Effector memory CD4-positive, alpha-beta T cell (primary cell): ENCODE results near the gene TOMM5.

Experiments
- DNase-seq, 3 donors: peaks; one replicate each; pipeline ENCODE4 v3.0.0-alpha.2; 2020
- H3K27ac ChIP-seq: 2 replicates; pipeline ENCODE4 v1.7.0; 2013; ENCODE audit warnings: mild to moderate bottlenecking, low read length, moderate library complexity; ENCODE audit not compliant: insufficient read depth, poor library complexity, severe bottlenecking
- H3K27me3 ChIP-seq: replicated peaks from 2 replicates; pipeline ENCODE4 v1.7.0; 2013; ENCODE audit warnings: mild to moderate bottlenecking, low read length; ENCODE audit not compliant: insufficient read depth, control insufficient read depth, poor library complexity, severe bottlenecking
- H3K36me3 ChIP-seq: 2 replicates; pipeline ENCODE4 v1.7.0; 2013; ENCODE audit warnings: mild to moderate bottlenecking, low read length, moderate library complexity; ENCODE audit not compliant: control insufficient read depth, insufficient read depth
- H3K4me1 ChIP-seq: 2 replicates; pipeline ENCODE4 v1.7.0; 2013; ENCODE audit warnings: low read length, mild to moderate bottlenecking; ENCODE audit not compliant: control insufficient read depth, insufficient read depth, poor library complexity, severe bottlenecking
- H3K4me3 ChIP-seq: 2 replicates; pipeline ENCODE4 v1.7.0; 2013; ENCODE audit warnings: low read length, low read depth, mild to moderate bottlenecking; ENCODE audit not compliant: insufficient read depth, poor library complexity, severe bottlenecking
- H3K9me3 ChIP-seq: 2 replicates; pipeline ENCODE4 v1.7.0; 2013; ENCODE audit warnings: mild to moderate bottlenecking, low read length, moderate library complexity; ENCODE audit not compliant: control insufficient read depth

TOMM5 gene

DNA sequence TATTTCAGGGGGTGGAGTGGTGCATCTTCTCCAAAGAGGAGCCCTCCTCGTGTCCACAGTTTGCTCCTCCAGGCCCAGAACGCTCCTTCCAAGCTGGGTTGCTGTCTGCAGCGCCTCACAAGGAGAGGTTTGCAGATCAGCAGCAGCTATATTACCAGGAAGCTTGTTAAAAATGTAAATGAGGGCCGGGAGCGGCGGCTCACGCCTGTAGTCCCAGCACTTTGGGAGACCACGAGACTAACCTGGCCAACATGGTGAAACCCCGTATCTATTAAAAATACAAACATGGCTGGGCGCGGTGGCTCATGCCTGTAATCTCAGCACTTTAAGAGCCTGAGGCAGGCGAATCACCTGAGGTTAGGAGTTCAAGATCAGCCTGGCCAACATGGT, 33.4 kb upstream of the TOMM5 start:
- H3K36me3 ChIP-seq, result no peaks in the 10 kb centered on the region
- no peaks in the 10 kb centered on the region for H3K27me3 ChIP-seq
- no peak for DNase-seq
- no peak overlapping the region for H3K27ac ChIP-seq
- H3K4me1 ChIP-seq, result no peaks in the 10 kb centered on the region
- no peak overlapping the region for H3K4me3 ChIP-seq
- H3K9me3 ChIP-seq, result no peaks in the 10 kb centered on the region

DNA sequence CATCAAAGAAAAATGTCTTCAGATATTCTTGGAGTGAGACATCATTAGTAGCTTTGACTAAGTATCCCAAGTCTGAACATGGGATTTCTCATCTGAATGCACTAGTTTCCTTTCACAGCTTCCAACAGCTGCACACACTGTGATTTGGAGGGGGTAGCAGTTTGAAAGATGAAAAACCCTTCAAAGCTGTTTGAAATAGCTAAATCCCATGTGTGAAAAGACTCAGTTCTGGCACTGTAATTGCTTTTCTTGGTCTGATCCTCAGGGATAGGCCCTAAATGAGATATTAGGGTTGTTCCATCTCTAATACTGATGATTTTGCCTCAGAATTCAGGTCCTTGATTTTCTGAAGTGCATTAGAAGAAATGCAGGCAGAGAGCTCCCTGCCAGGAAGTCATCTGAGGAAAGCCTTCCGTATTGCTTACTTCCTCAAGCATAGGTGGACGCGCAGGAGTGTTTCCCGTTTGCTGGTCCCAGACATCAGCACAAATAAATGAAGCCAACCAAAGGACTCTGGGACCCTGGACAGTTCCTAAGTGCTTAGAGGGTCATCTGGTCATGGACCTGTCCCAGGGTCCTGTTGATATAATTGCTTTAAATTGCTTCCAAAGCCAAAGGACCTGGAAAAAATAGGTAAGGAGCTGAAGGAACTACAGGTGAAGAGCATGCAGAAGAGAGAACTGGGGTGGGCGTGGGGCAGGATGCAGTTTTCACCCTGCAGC, 32.8 kb upstream of the TOMM5 start:
- Histone ChIP-seq H3K27ac (no peak overlapping the region), H3K36me3 (no peaks in the 10 kb centered on the region), H3K4me1 (no peaks in the 10 kb centered on the region)

DNA sequence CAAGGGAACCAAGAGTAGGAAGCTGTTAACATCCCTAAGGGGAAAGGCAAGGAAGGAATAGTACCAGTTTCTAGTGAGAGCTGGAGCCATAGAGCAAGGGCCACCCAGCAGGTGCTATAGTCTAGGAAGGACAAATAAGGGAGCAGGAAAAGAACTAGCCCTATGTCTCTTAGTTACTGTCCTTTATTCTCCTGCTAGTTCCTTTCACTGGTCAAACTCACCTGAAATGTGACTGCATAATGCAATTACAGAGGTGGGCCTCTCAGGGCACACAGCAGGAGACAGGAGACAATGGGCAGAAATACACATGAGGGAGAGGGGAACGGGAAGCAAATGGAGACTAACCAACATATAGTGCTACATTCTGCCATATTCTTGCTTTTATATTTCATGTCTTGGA, 31.7 kb upstream of the TOMM5 start:
- Histone ChIP-seq H3K4me1 (no peaks in the 10 kb centered on the region), H3K4me3 (no peak overlapping the region), H3K9me3 (no peaks in the 10 kb centered on the region), H3K36me3 (no peaks in the 10 kb centered on the region), H3K27me3 (no peaks in the 10 kb centered on the region), H3K27ac (no peak overlapping the region)
- no peak for DNase-seq

More for the DNA sequence above, 32.8 kb upstream of the TOMM5 start:
- no peaks in the 10 kb centered on the region for H3K27me3 ChIP-seq
- H3K9me3 ChIP-seq, result no peaks in the 10 kb centered on the region
- DNase-seq, result no peak
- no peak overlapping the region for H3K4me3 ChIP-seq

DNA sequence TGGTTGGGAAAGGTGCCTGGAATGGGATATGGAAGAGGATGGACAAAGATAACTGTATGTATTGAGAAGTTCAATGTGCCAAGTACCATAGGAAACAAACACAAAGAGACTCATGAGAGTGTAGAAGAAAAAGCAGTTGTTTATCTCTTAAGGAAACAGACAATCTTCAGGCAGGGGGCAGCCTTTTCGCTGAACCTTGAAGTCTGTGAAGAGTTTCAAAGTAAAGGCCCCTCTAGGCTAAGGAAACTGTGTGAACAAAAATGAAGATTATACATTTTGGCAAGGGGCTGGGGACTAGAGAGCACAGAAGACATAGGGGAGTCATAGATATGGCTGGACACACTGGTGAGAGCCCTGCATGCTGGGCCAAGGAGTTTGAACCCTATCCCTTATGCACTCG, 30.9 kb upstream of the TOMM5 start:
- Histone ChIP-seq H3K36me3 (no peaks in the 10 kb centered on the region), H3K4me1 (no peaks in the 10 kb centered on the region), H3K4me3 (no peak overlapping the region), H3K27me3 (no peaks in the 10 kb centered on the region), H3K9me3 (no peaks in the 10 kb centered on the region), H3K27ac (no peak overlapping the region)
- no peak for DNase-seq

DNA sequence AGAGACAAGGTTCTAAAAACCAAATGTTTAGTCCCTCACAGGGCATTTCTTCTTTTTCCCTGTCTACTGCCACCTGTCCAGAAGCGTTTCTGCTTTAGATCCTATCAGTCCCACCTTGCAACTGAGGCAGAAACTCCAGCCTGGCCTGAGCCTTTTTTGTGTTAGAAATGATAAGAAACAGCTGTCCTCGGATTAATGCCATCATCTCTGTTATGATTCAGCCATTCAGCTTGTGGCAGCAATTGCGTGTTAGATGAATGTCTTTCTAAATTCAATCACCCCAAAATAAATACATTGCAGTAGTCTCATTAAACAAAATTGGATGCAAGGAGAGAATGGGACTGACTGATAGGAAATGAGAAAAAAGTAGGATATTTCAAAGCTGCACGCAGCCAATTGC, 30.1 kb upstream of the TOMM5 start:
- Histone ChIP-seq H3K9me3 (no peaks in the 10 kb centered on the region), H3K27me3 (no peaks in the 10 kb centered on the region), H3K27ac (no peak overlapping the region), H3K4me3 (no peak overlapping the region), H3K4me1 (no peaks in the 10 kb centered on the region), H3K36me3 (no peaks in the 10 kb centered on the region)
- DNase-seq, result no peak

DNA sequence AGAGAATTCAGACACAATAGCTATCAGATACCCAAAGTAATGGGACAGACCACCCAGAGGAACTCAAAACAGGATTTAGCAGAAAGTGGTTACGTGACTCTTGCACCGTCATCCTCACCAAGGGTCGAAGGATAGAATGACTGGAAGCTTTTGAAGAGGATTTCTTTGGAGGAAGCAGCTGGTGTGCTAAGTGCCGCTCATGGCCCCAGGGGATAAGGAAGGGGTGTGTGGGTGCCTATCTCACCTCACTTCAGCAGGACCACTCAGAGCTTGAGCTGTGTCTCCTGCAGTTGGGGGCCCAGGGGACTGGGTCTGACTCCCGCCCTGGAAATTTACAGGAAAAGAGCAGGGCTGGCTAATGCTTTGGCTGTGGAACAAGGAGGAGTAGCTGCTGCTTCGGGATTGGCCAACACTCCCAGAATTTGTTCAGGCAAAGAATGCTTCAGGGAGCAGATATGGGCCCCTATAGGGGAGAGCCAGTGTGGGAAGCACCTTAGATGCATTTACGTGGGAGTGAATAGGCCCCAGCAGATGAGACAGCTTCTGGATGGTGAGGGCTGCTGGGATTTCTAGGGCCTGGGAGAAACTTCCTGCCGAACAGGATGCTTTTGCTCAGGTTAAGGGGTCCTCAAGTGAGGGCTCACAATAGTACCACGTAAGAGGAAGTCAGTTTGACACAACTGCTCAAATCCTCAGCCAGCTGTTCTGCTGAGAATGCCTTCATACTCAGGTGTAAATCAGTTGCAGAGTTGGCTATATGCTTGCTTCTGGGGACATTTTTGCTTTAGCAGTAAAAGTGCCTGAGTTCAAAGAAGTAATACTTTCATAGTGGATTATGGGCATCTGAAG, 29.1 kb upstream of the TOMM5 start:
- Histone ChIP-seq H3K4me1 (no peaks in the 10 kb centered on the region), H3K9me3 (no peaks in the 10 kb centered on the region), H3K36me3 (no peaks in the 10 kb centered on the region), H3K27ac (no peak overlapping the region), H3K4me3 (no peak overlapping the region), H3K27me3 (no peaks in the 10 kb centered on the region)
- no peak for DNase-seq

DNA sequence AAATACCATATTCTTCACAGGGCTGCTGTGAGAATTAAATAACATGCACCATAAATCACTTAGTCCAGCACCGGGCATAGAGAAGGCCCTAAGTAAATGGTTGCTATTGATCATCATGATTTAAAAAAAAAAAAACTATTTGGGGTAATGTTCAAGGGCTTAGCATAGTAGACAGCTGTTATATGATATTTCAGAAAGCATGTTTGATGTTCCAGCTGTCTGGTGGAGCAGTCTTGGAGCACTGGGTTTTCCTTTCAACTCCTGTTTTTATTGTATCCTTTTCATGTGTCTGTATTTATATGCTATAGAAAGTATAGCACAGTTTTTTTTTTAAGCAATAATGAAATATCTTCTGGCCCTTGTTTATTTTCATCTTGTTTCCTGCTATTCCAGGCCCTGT, 28.0 kb upstream of the TOMM5 start:
- no peaks in the 10 kb centered on the region for H3K36me3 ChIP-seq
- no peak for DNase-seq
- H3K4me3 ChIP-seq, result no peak overlapping the region
- no peaks in the 10 kb centered on the region for H3K9me3 ChIP-seq
- no peaks in the 10 kb centered on the region for H3K4me1 ChIP-seq
- no peaks in the 10 kb centered on the region for H3K27me3 ChIP-seq
- H3K27ac ChIP-seq, result no peak overlapping the region

DNA sequence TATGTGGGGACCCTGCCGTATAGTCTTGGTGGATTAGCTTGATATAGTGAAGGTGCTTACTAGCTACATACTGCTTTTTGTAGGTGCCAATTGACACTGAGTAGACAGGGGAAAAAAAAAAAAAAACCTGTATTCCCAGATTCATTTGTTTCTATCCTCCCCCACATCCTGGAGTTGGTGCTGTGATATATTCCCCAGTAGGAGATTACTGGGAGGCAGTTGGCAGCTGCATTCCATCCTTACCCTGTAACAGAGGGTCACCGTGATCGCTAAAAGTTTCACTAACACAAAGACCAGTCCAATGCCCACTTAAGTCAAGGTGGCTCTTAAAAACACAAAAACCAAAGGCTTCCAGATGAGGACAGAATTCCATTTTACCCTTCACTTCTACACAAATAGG, 27.4 kb upstream of the TOMM5 start:
- H3K36me3 ChIP-seq, result no peaks in the 10 kb centered on the region
- no peak overlapping the region for H3K27ac ChIP-seq
- no peak for DNase-seq
- no peak overlapping the region for H3K4me3 ChIP-seq
- H3K9me3 ChIP-seq, result no peaks in the 10 kb centered on the region
- no peaks in the 10 kb centered on the region for H3K4me1 ChIP-seq
- H3K27me3 ChIP-seq, result no peaks in the 10 kb centered on the region

DNA sequence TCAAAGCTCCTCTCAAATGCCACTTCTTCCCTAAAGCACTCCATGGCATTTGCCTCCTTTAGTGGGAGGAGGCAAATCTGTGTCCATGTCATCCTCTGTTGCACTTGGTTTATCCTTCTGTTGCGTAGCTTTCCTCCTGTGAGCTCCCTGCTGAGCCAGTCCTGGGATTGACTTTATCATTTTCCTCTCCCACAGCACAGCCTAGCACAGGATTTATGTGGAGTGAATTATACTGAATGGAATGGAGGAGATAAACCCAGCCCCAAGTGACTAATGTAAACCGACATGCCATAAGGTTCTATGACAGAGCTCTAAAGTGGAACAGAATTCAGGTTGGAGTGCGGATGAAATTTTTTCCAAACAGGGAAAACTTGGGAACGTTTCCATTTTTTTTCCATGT, 26.4 kb upstream of the TOMM5 start:
- H3K27me3 ChIP-seq, result no peaks in the 10 kb centered on the region
- no peaks in the 10 kb centered on the region for H3K9me3 ChIP-seq
- no peak overlapping the region for H3K27ac ChIP-seq
- no peak for DNase-seq
- no peak overlapping the region for H3K4me3 ChIP-seq
- no peaks in the 10 kb centered on the region for H3K36me3 ChIP-seq
- H3K4me1 ChIP-seq, result no peaks in the 10 kb centered on the region

DNA sequence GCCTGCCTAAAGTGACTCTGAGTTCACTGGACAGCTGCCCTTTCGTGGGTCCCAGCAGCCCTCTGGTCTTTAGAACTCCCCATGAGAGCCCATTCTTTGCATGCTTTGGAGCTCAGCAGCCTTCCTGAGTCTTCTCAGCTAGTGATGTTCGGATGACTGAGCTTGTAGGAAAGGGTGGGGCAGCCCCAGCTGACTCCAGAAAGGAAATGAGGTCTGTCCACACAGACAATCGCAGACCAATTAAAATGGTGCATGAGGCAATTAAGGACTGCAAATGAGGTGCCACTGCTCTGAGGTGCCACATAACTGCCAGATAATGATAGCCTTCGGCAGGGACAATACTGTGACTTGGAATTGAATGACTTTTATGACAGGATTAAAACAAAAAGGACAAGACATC, 25.4 kb upstream of the TOMM5 start:
- no peak overlapping the region for H3K27ac ChIP-seq
- H3K36me3 ChIP-seq, result no peaks in the 10 kb centered on the region
- H3K4me1 ChIP-seq, result no peaks in the 10 kb centered on the region
- DNase-seq, result no peak
- H3K4me3 ChIP-seq, result no peak overlapping the region
- no peaks in the 10 kb centered on the region for H3K27me3 ChIP-seq
- H3K9me3 ChIP-seq, result no peaks in the 10 kb centered on the region
